DOHH2 (cell line): ENCODE data around the gene HSPB1.

ENCODE experiments used
- EZH2phosphoT487 ChIP-seq: fragments of 200-600 bp; sonication (generic); IDR thresholded peaks from 2 replicates; pipeline ENCODE4 v1.6.1; 2017; ENCODE audit warnings: borderline replicate concordance, mild to moderate bottlenecking, antibody characterized with exemption, low read length, moderate library complexity, mixed read lengths
- TF ChIP-seq, protein P1 (sequence below): fragments of 200-600 bp; sonication (generic); IDR thresholded peaks from one replicate; pipeline ENCODE4 v1.5.1; 2014; ENCODE audit warnings: antibody characterized with exemption, mild to moderate bottlenecking, low read depth, low read length; ENCODE audit not compliant: poor library complexity, severe bottlenecking

DNA sequence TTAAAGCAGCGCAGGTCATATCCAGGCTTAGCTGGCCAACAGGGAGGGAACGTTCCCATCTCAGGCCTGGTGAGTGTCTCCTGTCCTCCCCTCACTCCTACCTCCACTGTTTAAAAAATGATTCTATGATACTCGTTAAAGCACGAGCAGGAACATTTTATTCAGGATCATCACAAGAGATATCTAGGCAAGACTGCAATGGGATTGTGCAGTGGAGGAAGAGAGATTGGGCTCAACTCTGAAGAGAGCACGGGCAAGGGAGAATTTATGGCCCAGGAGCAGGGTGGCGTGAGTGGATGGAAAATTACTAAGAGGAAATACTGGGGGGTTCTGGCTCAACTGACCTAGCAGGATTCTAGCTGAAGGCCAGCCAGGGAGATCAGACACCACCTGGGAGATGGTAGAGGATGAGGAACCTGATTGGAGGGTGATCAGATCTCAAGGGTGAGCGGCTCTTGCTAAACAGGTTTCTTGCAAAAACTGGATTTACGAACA, 9.0 kb upstream of the HSPB1 start:
- TF ChIP-seq, protein P1, sequence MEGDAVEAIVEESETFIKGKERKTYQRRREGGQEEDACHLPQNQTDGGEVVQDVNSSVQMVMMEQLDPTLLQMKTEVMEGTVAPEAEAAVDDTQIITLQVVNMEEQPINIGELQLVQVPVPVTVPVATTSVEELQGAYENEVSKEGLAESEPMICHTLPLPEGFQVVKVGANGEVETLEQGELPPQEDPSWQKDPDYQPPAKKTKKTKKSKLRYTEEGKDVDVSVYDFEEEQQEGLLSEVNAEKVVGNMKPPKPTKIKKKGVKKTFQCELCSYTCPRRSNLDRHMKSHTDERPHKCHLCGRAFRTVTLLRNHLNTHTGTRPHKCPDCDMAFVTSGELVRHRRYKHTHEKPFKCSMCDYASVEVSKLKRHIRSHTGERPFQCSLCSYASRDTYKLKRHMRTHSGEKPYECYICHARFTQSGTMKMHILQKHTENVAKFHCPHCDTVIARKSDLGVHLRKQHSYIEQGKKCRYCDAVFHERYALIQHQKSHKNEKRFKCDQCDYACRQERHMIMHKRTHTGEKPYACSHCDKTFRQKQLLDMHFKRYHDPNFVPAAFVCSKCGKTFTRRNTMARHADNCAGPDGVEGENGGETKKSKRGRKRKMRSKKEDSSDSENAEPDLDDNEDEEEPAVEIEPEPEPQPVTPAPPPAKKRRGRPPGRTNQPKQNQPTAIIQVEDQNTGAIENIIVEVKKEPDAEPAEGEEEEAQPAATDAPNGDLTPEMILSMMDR: no peak
- TF ChIP-seq EZH2phosphoT487: no peak
